ENCODE measurements around the gene ARHGAP35. TPM values are rescaled to one million over a fixed set of nuclear protein-coding genes. Genes with fewer than 3 reads are reported as not detected.
A peak's percentile ranks its signal among the peaks of the same experiment; 100 is the strongest.

The ARHGAP35 gene
- total RNA-seq, 1 experiment from 2014 or later = 81.7 TPM

DNA sequence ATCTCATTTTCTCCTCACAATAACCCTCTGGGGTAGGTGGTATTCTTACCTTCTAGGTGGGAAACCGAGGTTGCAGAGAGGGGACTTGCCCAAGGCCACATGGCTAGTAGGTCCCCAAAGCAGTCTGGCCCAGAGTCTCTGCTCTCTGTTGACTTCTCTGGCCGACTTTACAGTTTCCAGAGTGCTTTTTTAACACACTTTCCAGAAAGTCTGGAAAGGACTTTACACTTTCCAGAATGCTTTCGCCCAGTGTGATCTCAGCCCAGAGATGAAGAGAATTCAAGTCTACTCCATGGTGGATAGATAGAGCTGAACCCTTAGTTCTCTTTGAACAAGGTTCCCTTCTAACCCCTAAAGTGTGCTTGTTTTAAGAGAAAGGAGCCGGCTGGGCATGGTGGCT is 12.2 kb downstream of the ARHGAP35 start:
- Mint-ChIP-seq H3K9me3 (ENCODE audit: unreplicated experiment) (no peaks in the 10 kb centered on the region), H3K4me1 (ENCODE audit: low read depth, unreplicated experiment) (peaks cover 20% of the 10 kb centered on the region), H3K36me3 (ENCODE audit: insufficient read depth, unreplicated experiment) (peaks cover 41% of the 10 kb centered on the region), H3K4me3 (ENCODE audit: unreplicated experiment) (no peak overlapping the region), H3K27ac (ENCODE audit: unreplicated experiment) (peak overlapping the region; percentile 23), H3K27me3 (ENCODE audit: insufficient read depth, unreplicated experiment) (no peaks in the 10 kb centered on the region)
- CTCF ChIA-PET = no interaction called here
- TF ChIP-seq, protein P1, sequence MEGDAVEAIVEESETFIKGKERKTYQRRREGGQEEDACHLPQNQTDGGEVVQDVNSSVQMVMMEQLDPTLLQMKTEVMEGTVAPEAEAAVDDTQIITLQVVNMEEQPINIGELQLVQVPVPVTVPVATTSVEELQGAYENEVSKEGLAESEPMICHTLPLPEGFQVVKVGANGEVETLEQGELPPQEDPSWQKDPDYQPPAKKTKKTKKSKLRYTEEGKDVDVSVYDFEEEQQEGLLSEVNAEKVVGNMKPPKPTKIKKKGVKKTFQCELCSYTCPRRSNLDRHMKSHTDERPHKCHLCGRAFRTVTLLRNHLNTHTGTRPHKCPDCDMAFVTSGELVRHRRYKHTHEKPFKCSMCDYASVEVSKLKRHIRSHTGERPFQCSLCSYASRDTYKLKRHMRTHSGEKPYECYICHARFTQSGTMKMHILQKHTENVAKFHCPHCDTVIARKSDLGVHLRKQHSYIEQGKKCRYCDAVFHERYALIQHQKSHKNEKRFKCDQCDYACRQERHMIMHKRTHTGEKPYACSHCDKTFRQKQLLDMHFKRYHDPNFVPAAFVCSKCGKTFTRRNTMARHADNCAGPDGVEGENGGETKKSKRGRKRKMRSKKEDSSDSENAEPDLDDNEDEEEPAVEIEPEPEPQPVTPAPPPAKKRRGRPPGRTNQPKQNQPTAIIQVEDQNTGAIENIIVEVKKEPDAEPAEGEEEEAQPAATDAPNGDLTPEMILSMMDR (IDR thresholded peaks at IDR 0.05; ENCODE audit: insufficient read depth in 1 of 2, low read depth in 1 of 2, low read length in 1 of 2, severe bottlenecking in 1 of 2, unreplicated experiment in 1 of 2) = no peak
- BruUV-seq (replicated peaks) = no TSS peak
- Histone ChIP-seq H3K9me3 (no peaks in the 10 kb centered on the region), H3K36me3 (ENCODE audit: control insufficient read depth, insufficient read depth, low read length) (no peaks in the 10 kb centered on the region), H3K27me3 (replicated peaks; ENCODE audit: control insufficient read depth, insufficient read depth, low read length) (no peaks in the 10 kb centered on the region), H3K4me3 (ENCODE audit: low read depth, low read length) (no peak overlapping the region), H3K4me1 (peaks cover 32% of the 10 kb centered on the region)
- no peak for DNase-seq
- intact Hi-C loops (cut with micrococcal nuclease; ENCODE audit: unreplicated experiment) = no loop called here
- POLR2A ChIA-PET = no interaction called here

- Histone ChIP-seq H3K4me1 (peaks cover 32% of the 10 kb centered on the region), H3K4me3 (ENCODE audit: low read depth, low read length) (no peak overlapping the region), H3K36me3 (ENCODE audit: control insufficient read depth, insufficient read depth, low read length) (no peaks in the 10 kb centered on the region), H3K27me3 (replicated peaks; ENCODE audit: control insufficient read depth, insufficient read depth, low read length) (no peaks in the 10 kb centered on the region), H3K9me3 (no peaks in the 10 kb centered on the region)
- intact Hi-C loops (cut with micrococcal nuclease; ENCODE audit: unreplicated experiment) = loop anchor here (1.0 kb wide), 2 partner anchors 9 to 15 kb away; no protein-coding TSS in a partner anchor
- H3K27ac Mint-ChIP-seq (ENCODE audit: unreplicated experiment) = peak overlapping the region; percentile 81
- BruUV-seq (replicated peaks) = no TSS peak
- ChIA-PET CTCF (interaction anchor here (0.8 kb wide), 1 partner anchor 35 kb away, joined by 3 read pairs; no protein-coding TSS in a partner anchor), POLR2A (interaction anchor here (0.6 to 0.7 kb wide), 2 partner anchors 9 to 16 kb away, joined by 4 to 5 read pairs; no protein-coding TSS in a partner anchor)
- DNase-seq = no peak
- H3K9me3 Mint-ChIP-seq (ENCODE audit: unreplicated experiment) = no peaks in the 10 kb centered on the region
- TF ChIP-seq, protein P1 (IDR thresholded peaks at IDR 0.05; ENCODE audit: insufficient read depth in 1 of 2, low read depth in 1 of 2, low read length in 1 of 2, severe bottlenecking in 1 of 2, unreplicated experiment in 1 of 2) = no peak
- H3K4me3 Mint-ChIP-seq (ENCODE audit: unreplicated experiment) = peak overlapping the region; percentile 45
- no peaks in the 10 kb centered on the region for H3K27me3 Mint-ChIP-seq (ENCODE audit: insufficient read depth, unreplicated experiment)
- H3K36me3 Mint-ChIP-seq (ENCODE audit: insufficient read depth, unreplicated experiment) = peaks cover 52% of the 10 kb centered on the region
- peaks cover 14% of the 10 kb centered on the region for H3K4me1 Mint-ChIP-seq (ENCODE audit: low read depth, unreplicated experiment)
These were observed 14.4 kb downstream of the ARHGAP35 start for GRCh38 chr19:46875234-46875633.

GRCh38 chr19:46875657-46876056 is 14.9 kb downstream of the ARHGAP35 start:
- Mint-ChIP-seq H3K4me3 (ENCODE audit: unreplicated experiment) (peak overlapping the region; percentile 45), H3K27me3 (ENCODE audit: insufficient read depth, unreplicated experiment) (no peaks in the 10 kb centered on the region), H3K36me3 (ENCODE audit: insufficient read depth, unreplicated experiment) (peaks cover 54% of the 10 kb centered on the region), H3K27ac (ENCODE audit: unreplicated experiment) (peak overlapping the region; percentile 81), H3K4me1 (ENCODE audit: low read depth, unreplicated experiment) (peaks cover 14% of the 10 kb centered on the region), H3K9me3 (ENCODE audit: unreplicated experiment) (no peaks in the 10 kb centered on the region)
- POLR2A ChIA-PET = no interaction called here
- H3K4me1 ChIP-seq = peaks cover 34% of the 10 kb centered on the region
- CTCF ChIA-PET = no interaction called here
- TF ChIP-seq, protein P1 (IDR thresholded peaks at IDR 0.05; ENCODE audit: insufficient read depth in 1 of 2, low read depth in 1 of 2, low read length in 1 of 2, severe bottlenecking in 1 of 2, unreplicated experiment in 1 of 2) = no peak
- no peak overlapping the region for H3K4me3 ChIP-seq (ENCODE audit: low read depth, low read length)
- intact Hi-C loops (cut with micrococcal nuclease; ENCODE audit: unreplicated experiment) = loop anchor here (1.0 kb wide), 2 partner anchors 9 to 15 kb away; no protein-coding TSS in a partner anchor
- H3K27me3 ChIP-seq (replicated peaks; ENCODE audit: control insufficient read depth, insufficient read depth, low read length) = no peaks in the 10 kb centered on the region
- H3K36me3 ChIP-seq (ENCODE audit: control insufficient read depth, insufficient read depth, low read length) = no peaks in the 10 kb centered on the region
- H3K9me3 ChIP-seq = no peaks in the 10 kb centered on the region
- DNase-seq = peak in 1 of 2 experiments; percentile 30
- BruUV-seq (replicated peaks) = TSS peak; percentile 8
